ENCODE results near the gene ABTB2. TPM values are rescaled to one million over a fixed set of nuclear protein-coding genes. Genes with fewer than 3 reads are reported as not detected.

ABTB2 gene
- polyA plus RNA-seq, 1 of the 3 experiments (the other 2 are of a cell fraction): 7.8 TPM

DNA sequence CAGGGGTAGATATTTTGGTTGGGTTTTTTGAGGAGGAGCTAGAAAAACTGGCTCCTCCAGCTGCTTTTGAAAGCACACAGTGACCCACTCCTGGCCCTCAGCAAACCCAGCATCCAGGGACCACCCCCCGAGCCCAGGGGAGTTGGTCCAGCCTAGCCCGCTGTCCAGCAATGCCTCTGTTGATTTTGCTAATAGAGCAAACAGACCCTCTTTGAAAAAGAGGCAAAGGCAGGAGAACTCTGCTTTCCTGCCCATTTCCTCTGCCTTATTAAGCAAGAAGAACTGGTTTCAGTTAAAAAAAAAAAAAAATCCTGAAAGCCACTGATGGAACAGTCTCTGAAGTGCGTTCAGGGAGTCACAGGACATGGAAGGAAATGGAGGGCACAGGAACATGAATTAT is 25.3 kb downstream of the ABTB2 start:
- no peaks in the 10 kb centered on the region for H3K9me3 ChIP-seq
- H3K27ac ChIP-seq (ENCODE audit: low read depth in 2 of 2, low read length in 1 of 2): peak overlapping the region in 1 of 2 experiments; percentile 75; a peak in 2 of 4 replicates
- H3K4me2 ChIP-seq: no peak overlapping the region; the same call in 1 of the 2 replicates
- ChIA-PET POLR2A (no interaction called here), CTCF (interaction anchor here (1.2 to 2.2 kb wide), 2 partner anchors 13 to 146 kb away, joined by 3 to 6 read pairs; no protein-coding TSS in a partner anchor)
- 85% methylated on average over 3 of the region's 3 CpGs for WGBS (ENCODE audit: low lambda C conversion rate)
- no peaks in the 10 kb centered on the region for H3K27me3 ChIP-seq (ENCODE audit: insufficient read depth)
- H3K4me1 ChIP-seq (ENCODE audit: control insufficient read depth in 1 of 2, insufficient read depth in 2 of 2, low read depth in 1 of 2, low read length in 1 of 2): peaks cover 19 to 20% of the 10 kb centered on the region in 2 experiments; a peak in 3 of 4 replicates
- H3F3A ChIP-seq (replicated peaks; ENCODE audit: insufficient read depth): peaks cover 13% of the 10 kb centered on the region
- DNase-seq: no peak
- H4K20me1 ChIP-seq (ENCODE audit: insufficient read depth): no peaks in the 10 kb centered on the region
- no peak overlapping the region for H2AFZ ChIP-seq (ENCODE audit: low read depth)
- no peaks in the 10 kb centered on the region; the same call in 1 of the 2 replicates for H3K79me2 ChIP-seq (ENCODE audit: insufficient read depth)
- TF ChIP-seq POLR2AphosphoS5 (IDR thresholded peaks at IDR 0.05; ENCODE audit: low read depth, low read length) (no peak), REST (IDR thresholded peaks at IDR 0.05; ENCODE audit: low read depth, low read length) (peak; percentile 67; the same call in 1 of the 2 replicates)
- no peak overlapping the region for H3K4me3 ChIP-seq (ENCODE audit: low read depth in 2 of 2, low read length in 1 of 2)
- no peaks in the 10 kb centered on the region for H3K9me2 ChIP-seq
- H3K36me3 ChIP-seq (replicated peaks in 1 of 2; ENCODE audit: control insufficient read depth in 1 of 2, insufficient read depth in 2 of 2, low read length in 1 of 2): no peaks in the 10 kb centered on the region
- no peak overlapping the region for H3K9ac ChIP-seq

DNA sequence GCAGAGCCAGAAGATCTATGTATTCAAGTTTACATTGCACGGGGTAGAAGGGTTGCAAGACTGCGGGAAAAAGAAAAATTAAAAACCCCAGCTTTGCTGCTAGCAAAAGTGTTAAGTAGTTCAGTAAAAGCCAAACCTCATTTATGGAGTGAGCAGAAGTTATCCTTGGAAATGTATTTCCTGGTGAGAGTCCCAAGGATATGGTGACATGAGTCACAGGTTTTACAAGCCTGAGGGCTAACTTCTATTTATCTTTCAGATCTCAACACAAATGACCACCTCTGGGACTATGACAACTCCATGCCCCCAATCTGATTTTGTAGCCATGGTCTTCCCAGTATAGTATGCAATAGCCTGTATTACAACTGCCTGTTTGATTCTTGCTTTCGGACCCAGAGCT is 26.1 kb downstream of the ABTB2 start:
- Histone ChIP-seq H3K9me3 (no peaks in the 10 kb centered on the region), H4K20me1 (ENCODE audit: insufficient read depth) (no peaks in the 10 kb centered on the region), H3K36me3 (replicated peaks in 1 of 2; ENCODE audit: control insufficient read depth in 1 of 2, insufficient read depth in 2 of 2, low read length in 1 of 2) (no peaks in the 10 kb centered on the region), H3K9ac (peak overlapping the region; percentile 18; the same call in 1 of the 2 replicates), H3K79me2 (ENCODE audit: insufficient read depth) (no peaks in the 10 kb centered on the region; the same call in 1 of the 2 replicates), H3K27ac (ENCODE audit: low read depth in 2 of 2, low read length in 1 of 2) (peak overlapping the region in 1 of 2 experiments; percentile 75; a peak in 2 of 4 replicates), H3F3A (replicated peaks; ENCODE audit: insufficient read depth) (peaks cover 13% of the 10 kb centered on the region), H3K4me2 (peak overlapping the region; percentile 38; the same call in 1 of the 2 replicates), H3K27me3 (ENCODE audit: insufficient read depth) (no peaks in the 10 kb centered on the region), H3K9me2 (no peaks in the 10 kb centered on the region), H3K4me1 (ENCODE audit: control insufficient read depth in 1 of 2, insufficient read depth in 2 of 2, low read depth in 1 of 2, low read length in 1 of 2) (peaks cover 20 to 23% of the 10 kb centered on the region in 2 experiments; a peak in 3 of 4 replicates), H2AFZ (ENCODE audit: low read depth) (no peak overlapping the region), H3K4me3 (ENCODE audit: low read depth in 2 of 2, low read length in 1 of 2) (no peak overlapping the region)
- DNase-seq: no peak
- WGBS (ENCODE audit: low lambda C conversion rate): 76% methylated on average over 3 of the region's 3 CpGs
- no peak for TF ChIP-seq NRF1 (IDR thresholded peaks at IDR 0.05; ENCODE audit: low read depth, low read length)
- TF ChIP-seq JUND (IDR thresholded peaks at IDR 0.05): peak; percentile 3; the same call in 1 of the 2 replicates
- ChIA-PET POLR2A (interaction anchor here (0.6 kb wide), 1 partner anchor 28 kb away, joined by 4 read pairs; no protein-coding TSS in a partner anchor), CTCF (no interaction called here)

- no peak for DNase-seq
- TF ChIP-seq USF1 (IDR thresholded peaks at IDR 0.05; ENCODE audit: borderline replicate concordance, low read depth) (peak; percentile 82), EZH2phosphoT487 (IDR thresholded peaks at IDR 0.05; ENCODE audit: borderline replicate concordance, low read depth) (no peak), ELF1 (IDR thresholded peaks at IDR 0.05) (no peak), RCOR1 (IDR thresholded peaks at IDR 0.05; ENCODE audit: low read length) (no peak), TCF12 (IDR thresholded peaks at IDR 0.05) (peak; percentile 46; the same call in 1 of the 2 replicates), CTCF (IDR thresholded peaks at IDR 0.05) (no peak), ZBTB33 (IDR thresholded peaks at IDR 0.05; ENCODE audit: borderline replicate concordance, low read depth) (no peak), MXI1 (IDR thresholded peaks at IDR 0.05; ENCODE audit: low read depth, low read length) (no peak)
Observed at GRCh38 chr11:34331329-34331728, 26.5 kb downstream of the ABTB2 start.

More at GRCh38 chr11:34331329-34331728, 26.5 kb downstream of the ABTB2 start:
- H2AFZ ChIP-seq (ENCODE audit: low read depth): no peak overlapping the region
- peaks cover 20 to 23% of the 10 kb centered on the region in 2 experiments; a peak in 3 of 4 replicates for H3K4me1 ChIP-seq (ENCODE audit: control insufficient read depth in 1 of 2, insufficient read depth in 2 of 2, low read depth in 1 of 2, low read length in 1 of 2)
- H3K9me2 ChIP-seq: no peaks in the 10 kb centered on the region
- H3K79me2 ChIP-seq (ENCODE audit: insufficient read depth): no peaks in the 10 kb centered on the region; the same call in 1 of the 2 replicates
- 33% methylated on average over 2 of the region's 2 CpGs for WGBS (ENCODE audit: low lambda C conversion rate)
- H3K4me3 ChIP-seq (ENCODE audit: low read depth in 2 of 2, low read length in 1 of 2): no peak overlapping the region
- peak overlapping the region in 1 of 2 experiments; percentile 75; a peak in 2 of 4 replicates for H3K27ac ChIP-seq (ENCODE audit: low read depth in 2 of 2, low read length in 1 of 2)
- H3K9ac ChIP-seq: peak overlapping the region; percentile 18; the same call in 1 of the 2 replicates
- no peaks in the 10 kb centered on the region for H3K27me3 ChIP-seq (ENCODE audit: insufficient read depth)
- POLR2A ChIA-PET: interaction anchor here (0.6 kb wide), 1 partner anchor 28 kb away, joined by 4 read pairs; no protein-coding TSS in a partner anchor
- H4K20me1 ChIP-seq (ENCODE audit: insufficient read depth): no peaks in the 10 kb centered on the region
- peak overlapping the region; percentile 38; the same call in 1 of the 2 replicates for H3K4me2 ChIP-seq
- CTCF ChIA-PET: no interaction called here
- no peaks in the 10 kb centered on the region for H3K9me3 ChIP-seq
- peaks cover 13% of the 10 kb centered on the region for H3F3A ChIP-seq (replicated peaks; ENCODE audit: insufficient read depth)
- H3K36me3 ChIP-seq (replicated peaks in 1 of 2; ENCODE audit: control insufficient read depth in 1 of 2, insufficient read depth in 2 of 2, low read length in 1 of 2): no peaks in the 10 kb centered on the region

All from SK-N-SH (cell line).